ENCODE results near the gene STIM1. TPM values are rescaled to one million over a fixed set of nuclear protein-coding genes. Genes with fewer than 3 reads are reported as not detected.

STIM1 gene
- total RNA-seq, 1 experiment from 2014 or later, result 15.2 TPM

DNA sequence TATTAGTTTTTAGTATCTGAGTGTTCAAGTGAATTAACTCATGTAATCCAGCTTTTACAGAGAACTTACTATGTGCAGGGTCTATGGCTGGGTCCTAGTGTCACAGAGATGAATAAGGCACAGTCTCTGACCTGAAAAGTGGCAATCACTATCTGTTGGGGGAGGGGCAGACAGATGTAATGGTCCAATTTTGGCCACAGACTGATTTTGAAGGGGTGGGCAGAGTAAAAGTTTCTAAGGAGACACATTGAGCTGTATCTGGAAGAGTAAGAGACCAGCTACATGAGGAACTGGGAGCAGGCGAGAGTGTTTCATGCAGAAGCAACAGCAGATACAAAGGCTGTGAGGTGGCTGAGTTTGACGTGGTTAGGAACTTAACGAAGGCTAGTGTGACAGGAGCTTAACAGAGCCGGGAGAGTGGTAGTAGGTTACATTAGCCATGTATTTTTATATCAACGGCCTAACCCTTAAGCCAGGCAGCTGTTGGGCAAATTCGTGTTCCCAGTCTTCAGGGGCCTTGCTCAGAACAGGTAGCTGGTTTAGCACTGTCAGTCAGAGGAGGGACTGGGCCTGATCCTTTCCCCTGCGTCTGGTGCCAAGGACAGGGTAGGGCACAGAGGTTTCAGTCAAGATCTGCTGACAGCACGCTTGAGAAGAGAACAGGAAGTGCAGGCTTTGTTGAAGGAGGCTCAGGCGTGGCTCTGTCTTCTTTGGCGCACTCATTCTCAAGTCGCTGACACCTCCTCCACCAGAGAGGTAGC is 1.4 kb upstream of the STIM1 start:
- no peak overlapping the region for H3K14ac ChIP-seq (ENCODE audit: insufficient read depth, low read length)
- H2AFZ ChIP-seq (ENCODE audit: low read length), result peak overlapping the region; percentile 86
- TF ChIP-seq, protein P1, sequence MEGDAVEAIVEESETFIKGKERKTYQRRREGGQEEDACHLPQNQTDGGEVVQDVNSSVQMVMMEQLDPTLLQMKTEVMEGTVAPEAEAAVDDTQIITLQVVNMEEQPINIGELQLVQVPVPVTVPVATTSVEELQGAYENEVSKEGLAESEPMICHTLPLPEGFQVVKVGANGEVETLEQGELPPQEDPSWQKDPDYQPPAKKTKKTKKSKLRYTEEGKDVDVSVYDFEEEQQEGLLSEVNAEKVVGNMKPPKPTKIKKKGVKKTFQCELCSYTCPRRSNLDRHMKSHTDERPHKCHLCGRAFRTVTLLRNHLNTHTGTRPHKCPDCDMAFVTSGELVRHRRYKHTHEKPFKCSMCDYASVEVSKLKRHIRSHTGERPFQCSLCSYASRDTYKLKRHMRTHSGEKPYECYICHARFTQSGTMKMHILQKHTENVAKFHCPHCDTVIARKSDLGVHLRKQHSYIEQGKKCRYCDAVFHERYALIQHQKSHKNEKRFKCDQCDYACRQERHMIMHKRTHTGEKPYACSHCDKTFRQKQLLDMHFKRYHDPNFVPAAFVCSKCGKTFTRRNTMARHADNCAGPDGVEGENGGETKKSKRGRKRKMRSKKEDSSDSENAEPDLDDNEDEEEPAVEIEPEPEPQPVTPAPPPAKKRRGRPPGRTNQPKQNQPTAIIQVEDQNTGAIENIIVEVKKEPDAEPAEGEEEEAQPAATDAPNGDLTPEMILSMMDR (conservative IDR thresholded peaks at IDR 0.05), result no peak
- H2BK5ac ChIP-seq (ENCODE audit: insufficient read length, low read length), result no peak overlapping the region
- H3K4ac ChIP-seq (ENCODE audit: low read depth, low read length), result no peak overlapping the region
- no peak overlapping the region for H3K9ac ChIP-seq (ENCODE audit: extremely low read depth, insufficient read length, low read length)
- H3K79me1 ChIP-seq (ENCODE audit: insufficient read depth, low read depth, low read length, poor library complexity, severe bottlenecking), result no peaks in the 10 kb centered on the region
- H4K91ac ChIP-seq (ENCODE audit: insufficient read length, low read depth, low read length), result no peak overlapping the region
- H3K9me3 Mint-ChIP-seq, result no peaks in the 10 kb centered on the region
- peak overlapping the region; percentile 40 for H3K4me2 ChIP-seq (ENCODE audit: insufficient read depth, insufficient read length, low read length)
- H3K27ac Mint-ChIP-seq, result peak overlapping the region in 2 of 3 experiments; percentile 15 to 47; a peak in 1 of 7 replicates
- H3K4me3 Mint-ChIP-seq, result peak overlapping the region; percentile 85 to 87
- H3K27ac ChIP-seq (ENCODE audit: insufficient read length, low read depth, low read length), result no peak overlapping the region
- no peak for DNase-seq
- no peak overlapping the region for H3K56ac ChIP-seq (ENCODE audit: insufficient read length, low read depth, low read length)
- H2BK15ac ChIP-seq (ENCODE audit: low read depth, low read length), result no peak overlapping the region
- H3K4me1 Mint-ChIP-seq, result peaks cover 30 to 38% of the 10 kb centered on the region in 2 experiments
- no peak overlapping the region for H4K8ac ChIP-seq (replicated peaks; ENCODE audit: insufficient read length, low read depth, low read length)
- no CpG with 5 or more reads among the region's 11 CpGs for WGBS (ENCODE audit: extremely low coverage, insufficient read length, low lambda C conversion rate)
- no peak overlapping the region for H3K18ac ChIP-seq (ENCODE audit: insufficient read length, low read depth, low read length)
- H2BK120ac ChIP-seq (ENCODE audit: low read depth, low read length, poor library complexity, severe bottlenecking), result no peak overlapping the region
- no peaks in the 10 kb centered on the region for H3K9me3 ChIP-seq (ENCODE audit: control insufficient read depth, low read depth, low read length)
- peaks cover 19% of the 10 kb centered on the region for H3K27me3 Mint-ChIP-seq (ENCODE audit: low read depth)
- H3K23ac ChIP-seq (ENCODE audit: insufficient read length, low read depth, low read length), result no peak overlapping the region
- H3T11ph ChIP-seq (ENCODE audit: low read length), result no peak overlapping the region
- peaks cover 2% of the 10 kb centered on the region; the same call in 1 of the 2 replicates for H3K4me1 ChIP-seq (ENCODE audit: insufficient read depth, low read length)
- no peaks in the 10 kb centered on the region for H4K20me1 ChIP-seq (ENCODE audit: control insufficient read depth, insufficient read depth, insufficient read length)
- no peak overlapping the region for H2AK5ac ChIP-seq (ENCODE audit: insufficient read length, low read length)
- no peaks in the 10 kb centered on the region; a peak in 1 of 7 replicates for H3K36me3 Mint-ChIP-seq (ENCODE audit: insufficient read depth in 1 of 3, low read depth in 3 of 3)
- no peak overlapping the region for H2BK12ac ChIP-seq (ENCODE audit: insufficient read length, low read depth, low read length)
- H2BK20ac ChIP-seq (ENCODE audit: low read depth, low read length, poor library complexity, severe bottlenecking), result no peak overlapping the region
- H3K27me3 ChIP-seq (ENCODE audit: insufficient read depth, low read length), result no peaks in the 10 kb centered on the region; the same call in 1 of the 2 replicates
- peaks cover 12% of the 10 kb centered on the region for H3K23me2 ChIP-seq (ENCODE audit: insufficient read length, low read depth, low read length, poor library complexity, severe bottlenecking)
- H4K5ac ChIP-seq (ENCODE audit: insufficient read length, low read depth, low read length), result peak overlapping the region; percentile 3
- no peaks in the 10 kb centered on the region for H3K79me2 ChIP-seq (ENCODE audit: insufficient read depth, low read length)

Measured in H9 (cell line).